ENCODE results near the gene MDGA2.

DNA sequence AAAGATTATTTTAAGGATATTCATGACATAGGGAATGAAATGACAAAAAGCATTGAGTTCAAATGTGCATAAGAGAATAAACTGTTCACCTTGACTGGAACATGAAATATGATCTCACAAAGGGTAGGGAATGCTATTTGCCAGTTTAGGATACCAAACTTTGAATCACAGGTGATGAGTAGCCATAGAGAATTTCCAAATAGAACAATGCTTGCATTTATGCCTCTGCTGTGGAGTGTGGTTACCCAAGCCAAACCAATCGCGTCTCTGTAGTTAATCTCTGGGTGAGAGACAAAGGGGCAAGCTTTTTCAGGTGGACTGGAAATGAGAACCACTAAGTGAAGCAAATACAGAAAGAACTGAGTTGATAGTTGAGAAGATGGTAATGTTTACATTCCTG, 652.7 kb downstream of the MDGA2 start:
- TF ChIP-seq POLR2A (IDR thresholded peaks at IDR 0.05; ENCODE audit: control extremely low read depth in 1 of 2, low read depth in 2 of 2, low read length in 2 of 2) (no peak), EGR1 (IDR thresholded peaks at IDR 0.05; ENCODE audit: borderline replicate concordance, low read depth, low read length) (no peak), SP1 (IDR thresholded peaks at IDR 0.05; ENCODE audit: low read depth, low read length) (no peak), EP300 (IDR thresholded peaks at IDR 0.05; ENCODE audit: borderline replicate concordance in 1 of 2, low read depth in 2 of 2, low read length in 2 of 2) (no peak), SP2 (IDR thresholded peaks at IDR 0.05; ENCODE audit: low read length) (no peak), NRF1 (IDR thresholded peaks at IDR 0.05; ENCODE audit: low read depth, low read length) (no peak), SAP30 (IDR thresholded peaks at IDR 0.05; ENCODE audit: insufficient read depth, insufficient replicate concordance, low read length) (no peak), TCF12 (IDR thresholded peaks at IDR 0.05; ENCODE audit: low read depth, low read length) (no peak), POU5F1 (IDR thresholded peaks at IDR 0.05; ENCODE audit: low read depth, low read length) (no peak), USF2 (IDR thresholded peaks at IDR 0.05; ENCODE audit: low read length) (no peak), TAF1 (IDR thresholded peaks at IDR 0.05; ENCODE audit: low read depth, low read length) (no peak)
- TF ChIP-seq, protein P1, sequence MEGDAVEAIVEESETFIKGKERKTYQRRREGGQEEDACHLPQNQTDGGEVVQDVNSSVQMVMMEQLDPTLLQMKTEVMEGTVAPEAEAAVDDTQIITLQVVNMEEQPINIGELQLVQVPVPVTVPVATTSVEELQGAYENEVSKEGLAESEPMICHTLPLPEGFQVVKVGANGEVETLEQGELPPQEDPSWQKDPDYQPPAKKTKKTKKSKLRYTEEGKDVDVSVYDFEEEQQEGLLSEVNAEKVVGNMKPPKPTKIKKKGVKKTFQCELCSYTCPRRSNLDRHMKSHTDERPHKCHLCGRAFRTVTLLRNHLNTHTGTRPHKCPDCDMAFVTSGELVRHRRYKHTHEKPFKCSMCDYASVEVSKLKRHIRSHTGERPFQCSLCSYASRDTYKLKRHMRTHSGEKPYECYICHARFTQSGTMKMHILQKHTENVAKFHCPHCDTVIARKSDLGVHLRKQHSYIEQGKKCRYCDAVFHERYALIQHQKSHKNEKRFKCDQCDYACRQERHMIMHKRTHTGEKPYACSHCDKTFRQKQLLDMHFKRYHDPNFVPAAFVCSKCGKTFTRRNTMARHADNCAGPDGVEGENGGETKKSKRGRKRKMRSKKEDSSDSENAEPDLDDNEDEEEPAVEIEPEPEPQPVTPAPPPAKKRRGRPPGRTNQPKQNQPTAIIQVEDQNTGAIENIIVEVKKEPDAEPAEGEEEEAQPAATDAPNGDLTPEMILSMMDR (IDR thresholded peaks at IDR 0.05; ENCODE audit: control extremely low read depth in 1 of 3, insufficient read depth in 1 of 3, low read depth in 1 of 3, low read length in 3 of 3): no peak

Measured in H1 (cell line).